Lower lobe of right lung (tissue), 2 donors: ENCODE data around the gene RIT1. TPM values are rescaled to one million over a fixed set of nuclear protein-coding genes. Genes with fewer than 3 reads are reported as not detected.

Source experiments
- ATAC-seq, 2 donors: fragments of 200-7000 bp; cut with Tn5 transposase; one replicate each; pipeline ENCODE4 v1.9.1; 2020 to 2022; ENCODE audit warnings: mild to moderate bottlenecking in 2 of 2, moderate library complexity in 2 of 2
- DNase-seq: peaks from one replicate; pipeline ENCODE4 v3.0.0-alpha.2; 2020
- H3K27ac ChIP-seq: fragments of 200-600 bp; one replicate; pipeline ENCODE4 v1.8.0; 2022
- H3K27me3 ChIP-seq: fragments of 200-600 bp; one replicate; pipeline ENCODE4 v1.8.0; 2022; ENCODE audit warnings: low read depth
- H3K36me3 ChIP-seq: fragments of 200-600 bp; one replicate; pipeline ENCODE4 v1.8.0; 2022; ENCODE audit warnings: mild to moderate bottlenecking
- H3K4me1 ChIP-seq: fragments of 200-600 bp; one replicate; pipeline ENCODE4 v1.8.0; 2022
- H3K4me3 ChIP-seq: fragments of 200-600 bp; one replicate; pipeline ENCODE4 v1.8.0; 2022; ENCODE audit warnings: mild to moderate bottlenecking
- H3K9me3 ChIP-seq: fragments of 200-600 bp; one replicate; pipeline ENCODE4 v1.8.0; 2022
- CTCF ChIP-seq: fragments of 200-600 bp; IDR thresholded peaks from one replicate; pipeline ENCODE4 v1.8.0; 2022; ENCODE audit warnings: antibody characterized with exemption, mild to moderate bottlenecking
- intact Hi-C: fragments of 100-400 bp; cut with DNase I; formaldehyde crosslinking; loops from one replicate; pipeline ENCODE4 v1.11.0; 2022
- total RNA-seq: library from RNA; stranded (reverse); fragmentation: NEBNext Ultra II Directional; extraction: Animal tissue kit (Norgen Biotek cat#: 25700); gene quantifications from one replicate; pipeline ENCODE4 v1.2.1, GENCODE V29; 2021
- donor health status: DM: no; HTN: yes; CAD: no; lungs with severe emphysema.

The RIT1 gene
- total RNA-seq, 1 donor from 2014 or later, result 56.4 TPM

GRCh38 chr1:155951753-155952504 is 40.8 kb upstream of the RIT1 start:
- TF ChIP-seq CTCF, result no peak
- Histone ChIP-seq H3K9me3 (no peaks in the 10 kb centered on the region), H3K4me3 (no peak overlapping the region), H3K27me3 (no peaks in the 10 kb centered on the region), H3K4me1 (peaks cover 4% of the 10 kb centered on the region), H3K36me3 (peaks cover 99% of the 10 kb centered on the region), H3K27ac (no peak overlapping the region)
- peak in 1 of 2 donors; percentile 16 for ATAC-seq
- intact Hi-C loops, result no loop called here
- DNase-seq, result no peak

GRCh38 chr1:155950829-155951228 is 39.7 kb upstream of the RIT1 start:
- no peaks in the 10 kb centered on the region for H3K9me3 ChIP-seq
- DNase-seq, result no peak
- no peak overlapping the region for H3K4me3 ChIP-seq
- H3K4me1 ChIP-seq, result peaks cover 15% of the 10 kb centered on the region
- intact Hi-C loops, result no loop called here
- TF ChIP-seq CTCF, result no peak
- no peak for ATAC-seq
- H3K36me3 ChIP-seq, result peaks cover 99% of the 10 kb centered on the region
- H3K27ac ChIP-seq, result no peak overlapping the region
- no peaks in the 10 kb centered on the region for H3K27me3 ChIP-seq

DNA sequence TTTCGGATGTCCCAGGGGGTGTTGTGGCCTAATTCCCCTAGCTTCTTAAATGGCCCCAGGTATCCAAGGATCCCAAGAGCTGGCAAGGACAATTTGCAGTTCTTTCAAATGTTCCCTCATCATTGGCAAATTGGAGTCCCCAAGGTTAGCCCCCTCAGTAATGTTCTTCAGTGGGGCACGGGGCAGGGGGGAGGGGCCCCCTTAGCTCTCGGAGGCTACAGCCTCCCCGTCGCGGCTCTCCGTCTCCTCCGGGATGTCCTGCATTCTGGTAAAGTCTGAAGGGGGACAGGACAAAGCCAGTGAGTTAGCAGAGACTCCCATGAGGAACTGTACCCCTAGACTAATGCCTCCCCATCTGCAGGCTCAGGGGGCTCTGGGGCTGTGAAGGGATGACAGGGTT is 36.6 kb upstream of the RIT1 start:
- no peak for ATAC-seq
- Histone ChIP-seq H3K4me1 (peaks cover 43% of the 10 kb centered on the region), H3K4me3 (no peak overlapping the region), H3K36me3 (peaks cover 74% of the 10 kb centered on the region), H3K27ac (no peak overlapping the region), H3K27me3 (no peaks in the 10 kb centered on the region), H3K9me3 (no peaks in the 10 kb centered on the region)
- TF ChIP-seq CTCF, result no peak
- intact Hi-C loops, result no loop called here
- no peak for DNase-seq

- no peak overlapping the region for H3K4me3 ChIP-seq
- no peaks in the 10 kb centered on the region for H3K9me3 ChIP-seq
- no peaks in the 10 kb centered on the region for H3K27me3 ChIP-seq
- no peak overlapping the region for H3K27ac ChIP-seq
- intact Hi-C loops, result no loop called here
- H3K4me1 ChIP-seq, result peaks cover 47% of the 10 kb centered on the region
- no peak for DNase-seq
- ATAC-seq, result no peak
- peaks cover 70% of the 10 kb centered on the region for H3K36me3 ChIP-seq
- TF ChIP-seq CTCF, result no peak
Measured at GRCh38 chr1:155947292-155947691, 36.1 kb upstream of the RIT1 start.

- H3K27me3 ChIP-seq, result no peaks in the 10 kb centered on the region
- no peaks in the 10 kb centered on the region for H3K9me3 ChIP-seq
- TF ChIP-seq CTCF, result no peak
- no peak overlapping the region for H3K4me3 ChIP-seq
- DNase-seq, result no peak
- no peak for ATAC-seq
- H3K4me1 ChIP-seq, result peaks cover 53% of the 10 kb centered on the region
- intact Hi-C loops, result no loop called here
- peaks cover 64% of the 10 kb centered on the region for H3K36me3 ChIP-seq
- no peak overlapping the region for H3K27ac ChIP-seq
Measured at GRCh38 chr1:155946633-155947219, 35.6 kb upstream of the RIT1 start.
